ENCODE results near the gene MFSD6.

DNA sequence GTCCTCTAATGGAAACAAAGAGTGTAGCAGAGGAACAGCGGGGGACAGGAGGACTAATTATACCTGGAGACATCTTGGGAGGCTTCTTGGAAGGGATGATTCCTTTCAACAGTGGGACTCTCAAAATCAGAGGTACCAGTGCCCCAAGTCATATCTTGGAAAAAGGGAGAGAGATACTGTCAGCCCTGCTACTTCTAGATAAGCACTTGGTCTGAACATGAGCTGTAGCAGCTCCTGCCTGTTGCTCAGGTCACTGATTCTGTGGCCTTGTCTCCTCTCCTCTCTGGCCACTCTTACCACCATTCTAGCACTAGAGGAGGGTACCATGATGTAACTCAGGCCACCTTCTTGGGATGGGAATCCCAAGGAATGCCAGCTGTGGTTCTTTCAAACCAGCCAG lies 54.5 kb downstream of the MFSD6 start:
- TF ChIP-seq POLR2A (IDR thresholded peaks at IDR 0.05) (no peak), POLR2AphosphoS5 (IDR thresholded peaks at IDR 0.05) (no peak)
- TF ChIP-seq, protein P1, sequence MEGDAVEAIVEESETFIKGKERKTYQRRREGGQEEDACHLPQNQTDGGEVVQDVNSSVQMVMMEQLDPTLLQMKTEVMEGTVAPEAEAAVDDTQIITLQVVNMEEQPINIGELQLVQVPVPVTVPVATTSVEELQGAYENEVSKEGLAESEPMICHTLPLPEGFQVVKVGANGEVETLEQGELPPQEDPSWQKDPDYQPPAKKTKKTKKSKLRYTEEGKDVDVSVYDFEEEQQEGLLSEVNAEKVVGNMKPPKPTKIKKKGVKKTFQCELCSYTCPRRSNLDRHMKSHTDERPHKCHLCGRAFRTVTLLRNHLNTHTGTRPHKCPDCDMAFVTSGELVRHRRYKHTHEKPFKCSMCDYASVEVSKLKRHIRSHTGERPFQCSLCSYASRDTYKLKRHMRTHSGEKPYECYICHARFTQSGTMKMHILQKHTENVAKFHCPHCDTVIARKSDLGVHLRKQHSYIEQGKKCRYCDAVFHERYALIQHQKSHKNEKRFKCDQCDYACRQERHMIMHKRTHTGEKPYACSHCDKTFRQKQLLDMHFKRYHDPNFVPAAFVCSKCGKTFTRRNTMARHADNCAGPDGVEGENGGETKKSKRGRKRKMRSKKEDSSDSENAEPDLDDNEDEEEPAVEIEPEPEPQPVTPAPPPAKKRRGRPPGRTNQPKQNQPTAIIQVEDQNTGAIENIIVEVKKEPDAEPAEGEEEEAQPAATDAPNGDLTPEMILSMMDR (IDR thresholded peaks at IDR 0.05) = no peak
